Subcutaneous adipose tissue (tissue), 4 donors: Measurements from ENCODE around the gene NHEJ1. TPM values are rescaled to one million over a fixed set of nuclear protein-coding genes. Genes with fewer than 3 reads are reported as not detected.

Experiments used
- CTCF ChIP-seq: fragments of 450-650 bp; IDR thresholded peaks from one replicate; pipeline ENCODE4 v1.5.1; 2016; ENCODE audit warnings: low read depth, mild to moderate bottlenecking, control low read depth, antibody characterized with exemption, moderate library complexity
- total RNA-seq, 4 donors: library from RNA; depleted of rRNA; stranded (reverse); fragments of >200 nt; gene quantifications; one replicate each; pipeline ENCODE4 v1.1.0, GENCODE V29; 2016

The NHEJ1 gene
- total RNA-seq, 4 donors from 2014 or later: 14.3 to 27.7 (median 19.4) TPM

- TF ChIP-seq CTCF: no peak
Observed at GRCh38 chr2:219062081-219062480, 98.5 kb downstream of the NHEJ1 start.

- no peak for TF ChIP-seq CTCF
Observed at GRCh38 chr2:219060821-219061791, 99.5 kb downstream of the NHEJ1 start, which contains the start of gene IHH. TSS of gene IHH (minus strand) at chr2:219060921. CDS start at chr2:219060467, 454 bp downstream.

DNA sequence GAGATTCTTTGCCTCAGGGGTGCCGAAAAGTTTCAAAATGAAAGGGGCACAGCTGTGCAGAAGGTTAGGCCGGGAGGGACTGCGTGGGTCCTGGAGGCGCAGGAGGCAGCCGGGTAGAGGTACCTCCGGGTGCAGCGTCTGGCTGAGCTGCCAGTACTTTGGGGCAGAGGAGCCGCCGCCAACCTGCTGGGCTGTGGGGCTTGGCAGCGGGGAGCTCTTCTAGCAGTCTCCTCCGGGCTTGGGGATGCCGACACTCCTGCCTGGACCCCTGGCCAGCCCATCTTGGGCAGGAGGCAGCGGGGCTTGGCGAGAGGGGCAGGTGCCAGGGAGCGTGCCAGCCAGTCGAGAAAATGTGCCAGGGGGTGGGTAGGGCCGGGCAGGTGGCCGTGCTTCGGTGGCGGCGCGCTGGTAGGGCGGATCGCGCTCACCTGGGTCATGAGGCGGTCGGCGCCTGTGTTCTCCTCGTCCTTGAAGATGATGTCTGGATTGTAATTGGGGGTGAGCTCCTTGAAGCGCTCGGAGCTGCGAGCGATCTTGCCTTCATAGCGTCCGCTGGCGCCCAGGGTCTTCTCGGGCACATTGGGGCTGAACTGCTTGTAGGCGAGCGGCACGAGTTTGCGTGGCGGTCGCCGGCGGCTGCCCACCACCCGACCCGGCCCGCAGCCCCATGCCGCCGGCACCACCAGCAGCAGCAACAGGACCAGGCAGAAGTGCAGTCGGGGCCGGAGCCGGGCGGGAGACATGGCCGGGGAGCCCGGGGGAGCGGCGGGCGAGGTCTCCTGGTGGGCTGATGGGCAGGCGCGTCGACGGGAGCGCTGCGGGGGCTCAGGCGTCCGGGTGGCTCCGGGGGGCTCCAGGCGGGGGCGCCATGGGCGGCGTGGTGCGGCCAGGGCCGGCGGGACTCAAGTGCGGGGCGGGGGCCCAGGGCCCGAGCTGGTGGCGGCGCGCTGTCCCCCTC is 100.6 kb downstream of the NHEJ1 start:
- TF ChIP-seq CTCF: no peak

- TF ChIP-seq CTCF: no peak
Observed at GRCh38 chr2:219059375-219059724, 101.3 kb downstream of the NHEJ1 start.

DNA sequence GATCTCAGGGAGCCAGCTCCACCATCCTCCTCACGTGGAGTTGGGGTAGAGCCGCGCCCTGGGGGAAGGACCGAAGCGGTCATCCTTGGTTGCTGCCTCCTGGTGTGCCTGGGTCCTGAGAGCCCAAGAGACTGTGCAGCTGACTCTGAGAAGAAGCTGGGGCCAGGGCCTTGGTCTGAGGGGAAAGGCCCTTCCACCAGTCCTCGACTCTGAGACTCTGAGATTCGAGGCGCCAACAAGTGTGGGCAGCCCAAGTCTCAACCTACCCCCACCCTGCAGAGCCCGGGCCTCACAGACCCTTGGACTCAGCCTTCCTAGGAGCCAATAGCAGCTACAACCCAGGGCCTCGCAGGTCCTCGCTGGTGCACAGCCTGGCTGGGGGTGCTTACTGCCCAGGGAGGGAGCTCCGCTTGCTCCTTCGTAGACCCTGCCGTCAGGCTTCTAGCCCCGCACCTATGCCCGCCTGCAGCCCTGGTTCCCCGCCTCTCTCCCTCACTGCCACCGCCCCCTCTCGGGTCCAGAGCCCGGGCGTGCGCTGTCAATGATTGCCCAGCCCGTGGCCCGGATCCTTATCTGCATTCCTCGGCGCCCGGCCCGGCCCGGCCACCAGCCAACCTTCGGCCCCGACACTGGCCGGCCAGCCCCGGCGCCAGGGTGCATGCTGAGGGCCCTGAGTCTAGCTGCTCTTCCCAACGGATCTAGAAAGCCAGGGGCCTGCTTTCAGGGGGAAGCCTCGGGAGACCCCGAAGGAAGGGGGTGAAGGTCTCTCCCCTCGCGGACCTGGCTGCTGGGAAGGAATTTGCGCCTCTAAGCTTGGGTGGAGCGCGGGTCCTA is 101.9 kb downstream of the NHEJ1 start:
- TF ChIP-seq CTCF: no peak

DNA sequence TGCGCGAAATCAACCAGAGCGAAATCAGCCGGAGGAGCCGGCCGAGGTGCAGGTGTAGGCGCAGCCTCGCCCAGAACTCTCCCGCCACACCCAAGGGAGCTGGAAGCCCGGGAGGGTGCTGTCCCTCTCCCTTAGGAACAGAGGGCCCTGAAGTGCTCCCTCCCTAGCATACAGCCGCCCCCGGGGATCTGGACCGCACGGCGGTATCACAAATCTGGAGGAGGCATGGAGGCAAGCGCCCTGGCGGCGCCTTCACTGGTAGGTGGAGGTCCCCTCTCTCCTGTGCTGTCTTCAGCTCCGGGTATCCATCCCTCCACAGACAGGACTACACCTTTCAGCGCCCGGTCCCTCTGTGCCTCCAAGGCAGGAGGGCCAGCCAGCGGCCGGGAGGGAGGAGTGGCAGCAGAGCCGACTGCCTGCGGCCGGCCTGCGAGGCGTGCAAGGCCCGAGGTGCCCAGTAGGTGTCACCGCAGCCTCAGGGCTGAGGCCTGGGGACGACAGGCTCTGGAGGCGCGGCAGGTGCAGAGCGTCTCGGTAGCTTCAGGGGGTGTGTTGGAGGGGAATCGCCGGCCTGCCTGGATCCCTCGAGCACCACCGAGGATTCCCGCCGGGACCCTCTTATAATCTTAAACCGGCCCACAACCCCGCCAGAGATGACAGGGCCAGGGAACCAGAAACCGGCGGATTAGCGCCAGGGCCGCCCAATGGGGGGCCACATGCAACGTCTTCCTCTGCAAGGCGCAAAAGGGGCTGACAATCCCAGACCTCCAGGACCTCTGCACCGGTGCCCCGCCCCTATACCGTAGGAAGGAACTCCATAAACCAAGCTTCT is 102.7 kb downstream of the NHEJ1 start:
- TF ChIP-seq CTCF: no peak
